Skeletal muscle tissue (tissue), 4 donors: ENCODE results near the gene CHRD. TPM values are rescaled to one million over a fixed set of nuclear protein-coding genes. Genes with fewer than 3 reads are reported as not detected.

ENCODE experiments used
- H3K27ac ChIP-seq: one replicate; pipeline ENCODE4 v1.7.0; 2013; ENCODE audit warnings: mild to moderate bottlenecking, low read depth, low read length, inconsistent platforms
- H3K27me3 ChIP-seq, 3 donors: one replicate each; pipeline ENCODE4 v1.7.0; 2013; ENCODE audit warnings: low read length in 3 of 3; ENCODE audit not compliant: control insufficient read depth in 3 of 3, insufficient read depth in 3 of 3
- H3K36me3 ChIP-seq, 3 donors: one replicate each; pipeline ENCODE4 v1.7.0; 2013; ENCODE audit warnings: low read length in 3 of 3; ENCODE audit not compliant: control insufficient read depth in 3 of 3, insufficient read depth in 3 of 3
- H3K4me1 ChIP-seq, 3 donors: one replicate each; pipeline ENCODE4 v1.7.0; 2013; ENCODE audit warnings: low read length in 3 of 3, mild to moderate bottlenecking in 3 of 3; ENCODE audit not compliant: control insufficient read depth in 3 of 3, insufficient read depth in 3 of 3
- H3K4me3 ChIP-seq, 3 donors: one replicate each; pipeline ENCODE4 v1.7.0; 2013; ENCODE audit warnings: low read length in 3 of 3
- H3K9ac ChIP-seq, 3 donors: one replicate each; pipeline ENCODE4 v1.7.0; 2013; ENCODE audit warnings: low read length in 3 of 3, mild to moderate bottlenecking in 3 of 3, moderate library complexity in 2 of 3, low read depth in 1 of 3
- H3K9me3 ChIP-seq, 3 donors: one replicate each; pipeline ENCODE4 v1.7.0; 2013; ENCODE audit warnings: low read length in 3 of 3; ENCODE audit not compliant: control insufficient read depth in 3 of 3
- total RNA-seq: library from RNA; depleted of rRNA; stranded (reverse); fragments of >200 nt; gene quantifications from one replicate; pipeline ENCODE4 v1.2.3, GENCODE V29; 2014
- donor health status: Osteomylitis.

Gene CHRD
- total RNA-seq, 1 donor from 2014 or later = 14.1 TPM

DNA sequence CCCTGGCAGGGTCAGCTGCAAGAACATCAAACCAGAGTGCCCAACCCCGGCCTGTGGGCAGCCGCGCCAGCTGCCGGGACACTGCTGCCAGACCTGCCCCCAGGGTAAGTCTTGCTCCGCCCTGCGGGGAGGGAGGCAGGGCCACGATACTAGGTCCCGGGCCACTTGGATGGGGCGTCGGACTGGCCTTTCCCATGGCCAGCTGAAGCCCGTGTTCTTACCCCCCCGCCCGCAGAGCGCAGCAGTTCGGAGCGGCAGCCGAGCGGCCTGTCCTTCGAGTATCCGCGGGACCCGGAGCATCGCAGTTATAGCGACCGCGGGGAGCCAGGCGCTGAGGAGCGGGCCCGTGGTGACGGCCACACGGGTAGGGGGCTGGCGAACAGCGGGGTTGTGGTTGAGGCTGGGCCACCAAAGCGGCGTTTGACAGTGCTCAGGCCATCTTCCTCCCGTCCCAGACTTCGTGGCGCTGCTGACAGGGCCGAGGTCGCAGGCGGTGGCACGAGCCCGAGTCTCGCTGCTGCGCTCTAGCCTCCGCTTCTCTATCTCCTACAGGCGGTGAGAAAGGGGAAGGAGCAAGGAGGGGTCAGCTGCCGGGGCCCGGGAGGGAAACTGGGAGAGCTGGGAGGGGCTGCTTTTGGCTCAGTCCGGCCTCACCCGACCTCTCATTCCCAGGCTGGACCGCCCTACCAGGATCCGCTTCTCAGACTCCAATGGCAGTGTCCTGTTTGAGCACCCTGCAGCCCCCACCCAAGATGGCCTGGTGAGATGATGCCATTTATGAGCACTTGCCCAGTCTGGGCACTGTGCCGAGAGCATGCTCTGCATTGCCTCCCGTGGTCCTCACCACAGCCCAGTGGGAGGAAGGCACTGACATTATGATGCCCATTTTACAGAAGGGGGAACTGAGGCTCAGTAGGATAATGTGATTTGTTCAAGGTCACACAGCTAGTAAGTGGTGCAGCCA, 1.7 kb downstream of the CHRD start:
- no peak overlapping the region for H3K27ac ChIP-seq
- H3K36me3 ChIP-seq = peaks cover 0 to 9% (median 3%) of the 10 kb centered on the region in 3 donors
- H3K9me3 ChIP-seq = no peaks in the 10 kb centered on the region
- H3K27me3 ChIP-seq = peaks cover 0 to 14% (median 9%) of the 10 kb centered on the region in 3 donors
- peak overlapping the region in 2 of 3 donors; percentile 69 to 73 for H3K9ac ChIP-seq
- H3K4me1 ChIP-seq = peaks cover 35 to 42% (median 40%) of the 10 kb centered on the region in 3 donors
- H3K4me3 ChIP-seq = peak overlapping the region; percentile 61 to 73 (median 69)

DNA sequence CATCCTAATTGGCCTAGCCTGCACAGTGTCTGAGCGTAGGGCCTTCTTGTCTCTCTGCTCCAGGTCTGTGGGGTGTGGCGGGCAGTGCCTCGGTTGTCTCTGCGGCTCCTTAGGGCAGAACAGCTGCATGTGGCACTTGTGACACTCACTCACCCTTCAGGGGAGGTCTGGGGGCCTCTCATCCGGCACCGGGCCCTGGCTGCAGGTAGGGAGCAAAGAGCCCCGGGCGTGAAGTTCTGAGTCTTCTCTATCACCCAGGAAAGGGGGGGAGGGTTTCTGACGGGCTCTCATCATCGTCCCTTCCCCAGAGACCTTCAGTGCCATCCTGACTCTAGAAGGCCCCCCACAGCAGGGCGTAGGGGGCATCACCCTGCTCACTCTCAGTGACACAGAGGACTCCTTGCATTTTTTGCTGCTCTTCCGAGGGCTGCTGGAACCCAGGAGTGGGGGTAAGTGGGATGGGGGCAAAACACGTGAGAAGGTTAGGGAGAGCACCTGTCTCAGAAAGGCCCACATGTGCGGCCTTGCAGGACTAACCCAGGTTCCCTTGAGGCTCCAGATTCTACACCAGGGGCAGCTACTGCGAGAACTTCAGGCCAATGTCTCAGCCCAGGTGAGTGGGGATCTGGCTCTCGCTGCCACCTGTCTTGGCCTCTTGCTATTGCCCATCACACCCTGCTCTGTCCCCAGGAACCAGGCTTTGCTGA, 2.6 kb downstream of the CHRD start:
- H3K27ac ChIP-seq = no peak overlapping the region
- H3K36me3 ChIP-seq = peaks cover 0 to 9% (median 3%) of the 10 kb centered on the region in 3 donors
- peaks cover 30 to 37% (median 35%) of the 10 kb centered on the region in 3 donors for H3K4me1 ChIP-seq
- H3K9ac ChIP-seq = no peak overlapping the region
- peaks cover 0 to 14% (median 9%) of the 10 kb centered on the region in 3 donors for H3K27me3 ChIP-seq
- no peaks in the 10 kb centered on the region for H3K9me3 ChIP-seq
- H3K4me3 ChIP-seq = no peak overlapping the region

DNA sequence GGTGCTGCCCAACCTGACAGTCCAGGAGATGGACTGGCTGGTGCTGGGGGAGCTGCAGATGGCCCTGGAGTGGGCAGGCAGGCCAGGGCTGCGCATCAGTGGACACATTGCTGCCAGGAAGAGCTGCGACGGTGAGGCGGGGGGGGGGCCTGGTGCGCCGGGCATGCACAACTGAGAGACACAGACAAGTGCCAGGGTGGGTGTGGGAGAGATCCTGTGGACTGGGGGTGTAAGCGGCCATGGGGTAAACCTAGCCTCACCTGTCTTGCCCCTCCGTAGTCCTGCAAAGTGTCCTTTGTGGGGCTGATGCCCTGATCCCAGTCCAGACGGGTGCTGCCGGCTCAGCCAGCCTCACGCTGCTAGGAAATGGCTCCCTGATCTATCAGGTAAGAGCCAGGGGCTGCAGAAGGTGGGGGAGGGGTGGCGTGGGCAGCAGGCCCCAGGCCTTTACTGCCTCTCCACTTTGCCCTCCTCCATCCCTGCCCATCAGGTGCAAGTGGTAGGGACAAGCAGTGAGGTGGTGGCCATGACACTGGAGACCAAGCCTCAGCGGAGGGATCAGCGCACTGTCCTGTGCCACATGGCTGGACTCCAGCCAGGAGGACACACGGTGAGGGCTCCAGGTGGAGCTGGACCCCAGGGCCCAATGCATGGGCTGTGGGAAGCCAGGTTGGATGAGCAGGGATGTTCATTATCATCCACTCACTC, 3.3 kb downstream of the CHRD start:
- no peaks in the 10 kb centered on the region for H3K9me3 ChIP-seq
- H3K36me3 ChIP-seq = peaks cover 0 to 16% (median 3%) of the 10 kb centered on the region in 3 donors
- no peak overlapping the region for H3K27ac ChIP-seq
- no peak overlapping the region for H3K4me3 ChIP-seq
- peaks cover 23 to 30% (median 28%) of the 10 kb centered on the region in 3 donors for H3K4me1 ChIP-seq
- H3K27me3 ChIP-seq = peaks cover 0 to 14% (median 9%) of the 10 kb centered on the region in 3 donors
- H3K9ac ChIP-seq = no peak overlapping the region

DNA sequence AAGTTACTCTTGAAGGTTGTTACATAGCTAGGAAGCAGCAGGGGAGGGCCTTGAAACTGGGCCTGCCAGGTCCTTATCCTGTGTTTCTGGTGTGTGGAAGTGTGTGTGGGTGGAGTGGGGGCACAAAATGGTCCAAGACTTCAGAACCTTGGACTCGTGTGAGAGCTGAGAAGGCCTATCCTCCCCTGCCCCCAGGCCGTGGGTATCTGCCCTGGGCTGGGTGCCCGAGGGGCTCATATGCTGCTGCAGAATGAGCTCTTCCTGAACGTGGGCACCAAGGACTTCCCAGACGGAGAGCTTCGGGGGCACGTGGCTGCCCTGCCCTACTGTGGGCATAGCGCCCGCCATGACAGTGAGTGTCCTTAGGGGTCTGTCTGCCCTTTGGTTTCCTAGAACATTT, 4.5 kb downstream of the CHRD start:
- no peak overlapping the region for H3K9ac ChIP-seq
- H3K4me3 ChIP-seq = no peak overlapping the region
- no peaks in the 10 kb centered on the region for H3K9me3 ChIP-seq
- peaks cover 11 to 19% (median 17%) of the 10 kb centered on the region in 3 donors for H3K4me1 ChIP-seq
- peaks cover 0 to 23% (median 3%) of the 10 kb centered on the region in 3 donors for H3K36me3 ChIP-seq
- no peak overlapping the region for H3K27ac ChIP-seq
- H3K27me3 ChIP-seq = peaks cover 0 to 9% (median 8%) of the 10 kb centered on the region in 3 donors

DNA sequence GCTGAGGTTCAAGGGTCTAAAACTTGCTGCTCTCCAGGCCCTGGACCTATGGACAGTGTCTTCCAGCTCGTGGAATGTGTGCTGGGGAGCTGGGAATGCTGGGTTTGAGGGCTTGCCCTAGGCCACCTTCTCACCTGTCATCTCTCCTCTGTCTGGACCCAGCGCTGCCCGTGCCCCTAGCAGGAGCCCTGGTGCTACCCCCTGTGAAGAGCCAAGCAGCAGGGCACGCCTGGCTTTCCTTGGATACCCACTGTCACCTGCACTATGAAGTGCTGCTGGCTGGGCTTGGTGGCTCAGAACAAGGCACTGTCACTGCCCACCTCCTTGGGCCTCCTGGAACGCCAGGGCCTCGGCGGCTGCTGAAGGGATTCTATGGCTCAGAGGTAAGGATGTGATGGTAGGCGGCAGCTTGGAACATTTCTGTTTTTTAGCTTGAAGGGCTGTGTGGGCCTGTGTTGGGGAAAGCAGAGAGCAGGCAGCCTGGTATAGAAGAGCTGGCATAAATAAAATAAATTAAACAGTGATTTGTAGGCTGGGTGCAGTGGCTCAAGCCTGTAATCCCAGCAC, 5.1 kb downstream of the CHRD start:
- H3K9ac ChIP-seq = no peak overlapping the region
- no peak overlapping the region for H3K27ac ChIP-seq
- H3K9me3 ChIP-seq = no peaks in the 10 kb centered on the region
- H3K4me3 ChIP-seq = no peak overlapping the region
- peaks cover 10 to 18% (median 15%) of the 10 kb centered on the region in 3 donors for H3K4me1 ChIP-seq
- peaks cover 0 to 24% (median 3%) of the 10 kb centered on the region in 3 donors for H3K36me3 ChIP-seq
- peaks cover 0 to 9% (median 7%) of the 10 kb centered on the region in 3 donors for H3K27me3 ChIP-seq

DNA sequence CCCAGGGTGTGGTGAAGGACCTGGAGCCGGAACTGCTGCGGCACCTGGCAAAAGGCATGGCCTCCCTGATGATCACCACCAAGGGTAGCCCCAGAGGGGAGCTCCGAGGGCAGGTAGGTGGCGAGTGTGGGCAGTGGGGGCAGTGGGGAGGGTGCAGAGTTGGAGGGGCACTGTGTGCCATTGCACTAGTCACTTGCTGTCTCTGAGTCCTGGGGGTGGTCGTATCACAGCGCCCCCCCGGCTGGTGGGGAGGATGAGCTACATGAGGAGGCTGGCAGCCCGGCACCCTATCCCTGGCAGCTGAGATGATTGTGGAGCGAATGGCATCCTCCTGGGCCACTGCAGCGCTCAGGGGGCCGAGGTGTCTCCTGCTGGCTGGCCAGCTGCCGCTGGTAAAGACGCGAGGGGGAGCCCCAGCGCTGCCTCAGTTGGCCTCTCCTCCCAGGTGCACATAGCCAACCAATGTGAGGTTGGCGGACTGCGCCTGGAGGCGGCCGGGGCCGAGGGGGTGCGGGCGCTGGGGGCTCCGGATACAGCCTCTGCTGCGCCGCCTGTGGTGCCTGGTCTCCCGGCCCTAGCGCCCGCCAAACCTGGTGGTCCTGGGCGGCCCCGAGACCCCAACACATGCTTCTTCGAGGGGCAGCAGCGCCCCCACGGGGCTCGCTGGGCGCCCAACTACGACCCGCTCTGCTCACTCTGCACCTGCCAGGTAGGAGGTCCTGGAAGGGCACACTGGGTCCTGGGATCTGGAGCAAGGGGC, 6.4 kb downstream of the CHRD start:
- no peaks in the 10 kb centered on the region for H3K9me3 ChIP-seq
- H3K27me3 ChIP-seq = peaks cover 0 to 3% (median 2%) of the 10 kb centered on the region in 3 donors
- no peak overlapping the region for H3K9ac ChIP-seq
- H3K4me1 ChIP-seq = peaks cover 4 to 10% (median 8%) of the 10 kb centered on the region in 3 donors
- no peak overlapping the region for H3K4me3 ChIP-seq
- H3K27ac ChIP-seq = no peak overlapping the region
- peaks cover 0 to 24% (median 3%) of the 10 kb centered on the region in 3 donors for H3K36me3 ChIP-seq

DNA sequence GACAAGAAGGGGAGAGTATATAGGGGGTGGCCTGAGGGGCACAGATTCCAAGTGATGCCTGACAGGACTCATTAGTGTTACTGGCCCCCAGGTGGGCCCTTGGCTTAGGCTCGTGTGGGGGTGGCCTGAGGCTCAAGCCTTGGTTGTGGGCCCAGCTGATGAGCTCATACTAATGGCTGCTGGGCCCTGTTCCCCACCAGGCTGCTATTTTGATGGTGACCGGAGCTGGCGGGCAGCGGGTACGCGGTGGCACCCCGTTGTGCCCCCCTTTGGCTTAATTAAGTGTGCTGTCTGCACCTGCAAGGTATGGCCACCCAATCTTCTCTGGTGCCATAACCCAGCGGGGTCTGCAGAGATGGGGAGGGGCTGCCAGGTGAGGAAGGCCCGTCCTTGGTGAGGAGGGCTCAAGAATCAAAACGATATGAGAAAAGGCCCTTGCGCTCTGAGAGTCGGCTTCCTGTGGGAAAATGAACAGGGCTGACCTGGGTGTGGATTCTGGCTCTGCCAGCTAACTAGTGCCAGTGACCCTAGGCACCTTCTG, 7.4 kb downstream of the CHRD start:
- peaks cover 0 to 19% (median 3%) of the 10 kb centered on the region in 3 donors for H3K36me3 ChIP-seq
- H3K4me3 ChIP-seq = no peak overlapping the region
- peaks cover 0 to under 1% (median 0%) of the 10 kb centered on the region in 3 donors for H3K4me1 ChIP-seq
- H3K27ac ChIP-seq = no peak overlapping the region
- no peaks in the 10 kb centered on the region for H3K9me3 ChIP-seq
- H3K9ac ChIP-seq = no peak overlapping the region
- no peaks in the 10 kb centered on the region for H3K27me3 ChIP-seq

DNA sequence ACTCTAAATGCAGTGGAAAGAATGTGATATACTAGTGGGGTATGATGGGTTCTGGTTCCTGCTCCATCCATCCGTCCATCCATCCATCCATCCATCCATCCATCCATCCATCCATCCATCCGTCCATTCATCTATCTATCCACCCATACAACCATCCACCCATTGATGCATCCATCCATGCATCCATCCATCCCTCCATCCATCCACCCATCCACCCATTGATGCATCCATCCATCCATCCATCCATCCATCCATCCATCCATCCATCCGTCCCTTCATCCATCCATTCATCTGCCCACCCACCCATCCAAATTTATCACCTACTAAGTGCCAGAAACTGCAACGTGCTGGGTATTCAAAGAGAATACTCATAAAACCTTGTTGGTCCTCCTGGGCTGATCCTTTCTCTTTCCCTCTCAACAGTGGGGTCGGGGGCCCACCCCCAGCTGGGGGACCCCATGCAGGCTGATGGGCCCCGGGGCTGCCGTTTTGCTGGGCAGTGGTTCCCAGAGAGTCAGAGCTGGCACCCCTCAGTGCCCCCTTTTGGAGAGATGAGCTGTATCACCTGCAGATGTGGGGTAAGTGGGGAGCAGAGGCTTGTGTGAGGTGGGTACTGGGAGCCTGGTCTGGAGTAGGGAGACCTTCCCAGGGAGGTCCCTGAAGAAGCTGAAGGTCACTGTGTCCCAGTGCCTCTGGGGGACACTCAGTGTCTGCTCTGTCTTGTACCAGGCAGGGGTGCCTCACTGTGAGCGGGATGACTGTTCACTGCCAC, 8.5 kb downstream of the CHRD start:
- no peaks in the 10 kb centered on the region for H3K27me3 ChIP-seq
- peaks cover 0 to 15% (median 2%) of the 10 kb centered on the region in 3 donors for H3K36me3 ChIP-seq
- H3K9me3 ChIP-seq = no peaks in the 10 kb centered on the region

More for the DNA sequence above, 8.5 kb downstream of the CHRD start:
- Histone ChIP-seq H3K4me1 (no peaks in the 10 kb centered on the region), H3K9ac (no peak overlapping the region), H3K4me3 (no peak overlapping the region), H3K27ac (no peak overlapping the region)
